HCT116 (cell line): ENCODE results near the gene DIO2. TPM values are rescaled to one million over a fixed set of nuclear protein-coding genes. Genes with fewer than 3 reads are reported as not detected.

ENCODE experiments used
- ATAC-seq: fragments of 200-7000 bp; cut with Tn5 transposase; 2 replicates; pipeline ENCODE4 v1.9.1; 2020; ENCODE audit warnings: mild to moderate bottlenecking, moderate library complexity
- BruUV-seq: library from RNA; stranded (reverse); fragments of 400-500 nt; replicated peaks from 2 replicates; lab custom pipeline; 2021; lab: Mats Ljungman, UMichigan
- CTCF ChIA-PET: fragments of 300-600 bp; sonication (Branson Sonifier 250); formaldehyde crosslinking; loops from one replicate; lab custom pipeline; 2021; ENCODE audit warnings: antibody characterized with exemption; lab: Charles Lee
- POLR2A ChIA-PET: fragments of 300-600, 350-600 bp; sonication (Branson Sonifier 250); formaldehyde crosslinking; loops from one replicate; lab custom pipeline; 2021; ENCODE audit warnings: antibody characterized with exemption; lab: Charles Lee
- RAD21 ChIA-PET, 2 experiments: fragments of 300-600 bp; sonication (Branson Sonifier 250); formaldehyde crosslinking; loops; one replicate each; lab custom pipeline; 2023; ENCODE audit warnings: low total read pairs in 2 of 2; ENCODE audit not compliant: uncharacterized antibody in 2 of 2, unreplicated experiment in 2 of 2, low non-redundant PET in 1 of 2; lab: Charles Lee
- DNase-seq: peaks from one replicate; pipeline ENCODE4 v3.0.0-alpha.2; 2010; ENCODE audit warnings: low read depth, low spot score
- H2AFZ ChIP-seq: fragments of 200-600 bp; shearing (Covaris generic), sonication (generic); 2 replicates; pipeline ENCODE4 v1.6.1; 2017; ENCODE audit warnings: low read depth, mixed run types, mixed read lengths, antibody characterized with exemption, low read length; ENCODE audit not compliant: poor library complexity, severe bottlenecking
- H3K27ac ChIP-seq: 2 replicates; pipeline ENCODE4 v1.5.1; 2012; ENCODE audit warnings: low read depth, low read length
- H3K27me3 ChIP-seq: fragments of 200-600 bp; sonication (generic); 2 replicates; pipeline ENCODE4 v1.6.1; 2016; ENCODE audit warnings: mixed run types, low read length, mixed read lengths; ENCODE audit not compliant: insufficient read depth
- H3K36me3 ChIP-seq, 2 experiments: fragments of 200-500 bp in 1 of 2; fragments of 200-600 bp in 1 of 2; sonication (Bioruptor generic) in 1 of 2; sonication (generic) in 1 of 2; 2 replicates each; pipeline versions ENCODE4 v1.5.1 to v1.6.1; 2014 to 2016; ENCODE audit warnings: low read length in 2 of 2, inconsistent platforms in 1 of 2, mixed read lengths in 1 of 2, mixed run types in 1 of 2; ENCODE audit not compliant: insufficient read depth in 2 of 2, control insufficient read depth in 1 of 2
- H3K4me1 ChIP-seq, 2 experiments: fragments of 200-600 bp in 1 of 2; sonication (generic) in 1 of 2; 2 replicates each; pipeline versions ENCODE4 v1.5.1 to v1.6.1; 2012 to 2017; ENCODE audit warnings: low read length in 2 of 2, inconsistent platforms in 1 of 2, mild to moderate bottlenecking in 1 of 2, mixed read lengths in 1 of 2, mixed run types in 1 of 2, moderate library complexity in 1 of 2; ENCODE audit not compliant: insufficient read depth in 2 of 2, control insufficient read depth in 1 of 2
- H3K4me2 ChIP-seq: fragments of 200-600 bp; sonication (generic); 2 replicates; pipeline ENCODE4 v1.6.1; 2017; ENCODE audit warnings: mixed run types, low read length, mixed read lengths
- H3K4me3 ChIP-seq, 2 experiments: fragments of 200-600 bp in 1 of 2; sonication (generic) in 1 of 2; replicated peaks in 1 of 2; 2 replicates each; pipeline ENCODE4 v1.5.1; 2011 to 2016; ENCODE audit warnings: low read length in 2 of 2, control low read depth in 1 of 2, low read depth in 1 of 2, mild to moderate bottlenecking in 1 of 2, mixed read lengths in 1 of 2, mixed run types in 1 of 2
- H3K79me2 ChIP-seq: fragments of 200-600 bp; sonication (generic); 2 replicates; pipeline ENCODE4 v1.6.1; 2017; ENCODE audit warnings: mild to moderate bottlenecking, mixed run types, low read length, moderate library complexity, mixed read lengths; ENCODE audit not compliant: insufficient read depth
- H3K9ac ChIP-seq: fragments of 200-600 bp; sonication (generic); 2 replicates; pipeline ENCODE4 v1.6.1; 2016; ENCODE audit warnings: low read length, mixed read lengths
- H3K9me2 ChIP-seq: fragments of 200-600 bp; sonication (generic), shearing (Covaris generic); 2 replicates; pipeline ENCODE4 v1.6.1; 2017; ENCODE audit warnings: mixed run types, mild to moderate bottlenecking, moderate library complexity; ENCODE audit not compliant: insufficient read depth
- H3K9me3 ChIP-seq, 2 experiments: fragments of 200-500 bp in 1 of 2; fragments of 200-600 bp in 1 of 2; sonication (Bioruptor generic) in 1 of 2; sonication (generic) in 1 of 2; 2 replicates each; pipeline ENCODE4 v1.6.1; 2014 to 2017; ENCODE audit warnings: low read length in 2 of 2, mixed read lengths in 2 of 2, inconsistent platforms in 1 of 2, low read depth in 1 of 2, mild to moderate bottlenecking in 1 of 2, mixed run types in 1 of 2, moderate library complexity in 1 of 2; ENCODE audit not compliant: control insufficient read depth in 1 of 2, insufficient read depth in 1 of 2
- H4K20me1 ChIP-seq: fragments of 200-600 bp; sonication (generic), shearing (Covaris generic); 2 replicates; pipeline ENCODE4 v1.6.1; 2017; ENCODE audit warnings: mixed run types, mild to moderate bottlenecking, moderate library complexity; ENCODE audit not compliant: insufficient read depth
- CBX3 ChIP-seq: IDR thresholded peaks from 2 replicates; pipeline ENCODE4 v1.6.1; 2012; ENCODE audit warnings: low read depth
- CEBPB ChIP-seq: IDR thresholded peaks from 2 replicates; pipeline ENCODE4 v1.6.1; 2012; ENCODE audit warnings: low read depth
- CTCF ChIP-seq, 3 experiments: fragments of 200-600 bp in 1 of 3; sonication (generic) in 1 of 3; IDR thresholded peaks in 2 of 3; conservative IDR thresholded peaks in 1 of 3; 2 replicates each; pipeline ENCODE4 v1.5.1; 2012 to 2017; ENCODE audit warnings: low read depth in 2 of 3, low read length in 2 of 3, antibody characterized with exemption in 1 of 3, borderline replicate concordance in 1 of 3, control low read depth in 1 of 3, mild to moderate bottlenecking in 1 of 3, mixed read lengths in 1 of 3, mixed run types in 1 of 3, moderate library complexity in 1 of 3; ENCODE audit not compliant: insufficient read depth in 1 of 3
- EZH2phosphoT487 ChIP-seq: fragments of 200-600 bp; IDR thresholded peaks from 2 replicates; pipeline ENCODE4 v1.6.1; 2018; ENCODE audit warnings: antibody characterized with exemption, borderline replicate concordance
- FOSL1 ChIP-seq: IDR thresholded peaks from 2 replicates; pipeline ENCODE4 v1.6.1; 2012; ENCODE audit warnings: low read depth
- JUND ChIP-seq: IDR thresholded peaks from 2 replicates; pipeline ENCODE4 v1.6.1; 2012
- MAX ChIP-seq: IDR thresholded peaks from 2 replicates; pipeline ENCODE4 v1.6.1; 2012
- POLR2AphosphoS5 ChIP-seq: IDR thresholded peaks from 2 replicates; pipeline ENCODE4 v1.6.1; 2011; ENCODE audit warnings: mild to moderate bottlenecking, low read depth, low read length, moderate library complexity
- RAD21 ChIP-seq: IDR thresholded peaks from 2 replicates; pipeline ENCODE4 v1.6.1; 2012; ENCODE audit warnings: low read depth, mild to moderate bottlenecking
- SP1 ChIP-seq: IDR thresholded peaks from 2 replicates; pipeline ENCODE4 v1.6.1; 2012; ENCODE audit warnings: low read depth
- YY1 ChIP-seq: IDR thresholded peaks from 2 replicates; pipeline ENCODE4 v1.6.1; 2011; ENCODE audit warnings: low read length, low read depth, moderate library complexity, mild to moderate bottlenecking; ENCODE audit not compliant: insufficient replicate concordance; ENCODE audit errors: extremely low read depth
- ZBTB33 ChIP-seq: IDR thresholded peaks from 2 replicates; pipeline ENCODE4 v1.6.1; 2011; ENCODE audit warnings: mild to moderate bottlenecking, low read length, moderate library complexity; ENCODE audit not compliant: insufficient replicate concordance; ENCODE audit errors: extremely low read depth
- ZFX ChIP-seq: fragments of 450-650 bp; IDR thresholded peaks from 2 replicates; pipeline ENCODE4 v1.6.1; 2017
- ZNF274 ChIP-seq: fragments of 200-500 bp; sonication (Bioruptor generic); IDR thresholded peaks from 2 replicates; pipeline ENCODE4 v1.6.1; 2014; ENCODE audit warnings: mild to moderate bottlenecking, low read depth, low read length, inconsistent platforms
- intact Hi-C: fragments of 100-400 bp; cut with micrococcal nuclease; formaldehyde crosslinking; loops from 2 replicates; pipeline ENCODE4 v1.10.0; 2022
- total RNA-seq: library from RNA; stranded (reverse); gene quantifications from one replicate; pipeline ENCODE4 v1.2.1, GENCODE V29; 2021; ENCODE audit not compliant: unreplicated experiment

Gene DIO2
- total RNA-seq, 1 experiment from 2014 or later = 0.10 TPM

GRCh38 chr14:80164991-80165721 is 46.1 kb downstream of the DIO2 start:
- H3K27me3 ChIP-seq = no peaks in the 10 kb centered on the region
- no peak overlapping the region for H3K4me3 ChIP-seq
- ChIA-PET CTCF (no interaction called here), POLR2A (no interaction called here), RAD21 (no interaction called here)
- no peaks in the 10 kb centered on the region for H3K4me1 ChIP-seq
- no peaks in the 10 kb centered on the region for H3K36me3 ChIP-seq
- H2AFZ ChIP-seq = no peak overlapping the region
- H3K9ac ChIP-seq = no peak overlapping the region
- H3K9me2 ChIP-seq = no peaks in the 10 kb centered on the region
- no peak overlapping the region for H3K27ac ChIP-seq
- no TSS peak for BruUV-seq
- H3K4me2 ChIP-seq = no peak overlapping the region
- intact Hi-C loops = no loop called here
- no peak for TF ChIP-seq JUND
- no peak for TF ChIP-seq ZNF274
- TF ChIP-seq MAX = no peak
- no peak for TF ChIP-seq ZFX
- no peak for TF ChIP-seq CEBPB
- TF ChIP-seq CBX3 = no peak
- TF ChIP-seq CTCF (IDR thresholded peaks at IDR 0.05 in 2 of 3, conservative IDR thresholded peaks at IDR 0.05 in 1 of 3; ENCODE audit: borderline replicate concordance in 1 of 3, insufficient read depth in 1 of 3, low read depth in 2 of 3, low read length in 2 of 3) = no peak
- no peak for TF ChIP-seq FOSL1
- no peak for TF ChIP-seq POLR2AphosphoS5
- no peak for TF ChIP-seq ZBTB33
- no peak for TF ChIP-seq YY1
- TF ChIP-seq SP1 = no peak
- no peak for TF ChIP-seq RAD21
- no peak for TF ChIP-seq EZH2phosphoT487
- ATAC-seq (no peak), DNase-seq (no peak)
- no peaks in the 10 kb centered on the region for H3K79me2 ChIP-seq
- no peaks in the 10 kb centered on the region for H3K9me3 ChIP-seq
- no peaks in the 10 kb centered on the region for H4K20me1 ChIP-seq
